H9 (cell line): ENCODE results near the gene MCM3AP. TPM values are rescaled to one million over a fixed set of nuclear protein-coding genes. Genes with fewer than 3 reads are reported as not detected.
A peak's percentile ranks its signal among the peaks of the same experiment; 100 is the strongest.

Experiments used
- DNase-seq: peaks from one replicate; pipeline ENCODE4 v3.0.0-alpha.2; 2017
- H2AFZ ChIP-seq: one replicate; pipeline ENCODE4 v1.6.1; 2013; ENCODE audit warnings: mild to moderate bottlenecking, low read length, control low read depth, moderate library complexity
- H2AK5ac ChIP-seq: 2 replicates; pipeline ENCODE4 v1.6.1; 2013; ENCODE audit warnings: low read length, control low read depth, mixed read lengths; ENCODE audit not compliant: insufficient read length
- H2BK120ac ChIP-seq: one replicate; pipeline ENCODE4 v1.6.1; 2013; ENCODE audit warnings: low read depth, mild to moderate bottlenecking, low read length, control low read depth, inconsistent platforms; ENCODE audit not compliant: poor library complexity, severe bottlenecking
- H2BK12ac ChIP-seq: 2 replicates; pipeline ENCODE4 v1.6.1; 2013; ENCODE audit warnings: low read length, control low read depth, mixed read lengths, low read depth; ENCODE audit not compliant: insufficient read length
- H2BK15ac ChIP-seq: 2 replicates; pipeline ENCODE4 v1.6.1; 2013; ENCODE audit warnings: low read depth, low read length, control low read depth
- H2BK20ac ChIP-seq: one replicate; pipeline ENCODE4 v1.6.1; 2013; ENCODE audit warnings: low read depth, mild to moderate bottlenecking, low read length, control low read depth, inconsistent platforms; ENCODE audit not compliant: poor library complexity, severe bottlenecking
- H2BK5ac ChIP-seq: 2 replicates; pipeline ENCODE4 v1.6.1; 2013; ENCODE audit warnings: low read length, control low read depth, mixed read lengths; ENCODE audit not compliant: insufficient read length
- H3K14ac ChIP-seq: 2 replicates; pipeline ENCODE4 v1.6.1; 2013; ENCODE audit warnings: low read length, control low read depth; ENCODE audit not compliant: insufficient read depth
- H3K18ac ChIP-seq: 2 replicates; pipeline ENCODE4 v1.6.1; 2013; ENCODE audit warnings: low read depth, mild to moderate bottlenecking, mixed read lengths, low read length, control low read depth; ENCODE audit not compliant: insufficient read length
- H3K23ac ChIP-seq: 2 replicates; pipeline ENCODE4 v1.6.1; 2013; ENCODE audit warnings: low read length, control low read depth, mixed read lengths, low read depth; ENCODE audit not compliant: insufficient read length
- H3K23me2 ChIP-seq: 2 replicates; pipeline ENCODE4 v1.6.1; 2013; ENCODE audit warnings: low read depth, mild to moderate bottlenecking, mixed read lengths, low read length, control low read depth; ENCODE audit not compliant: insufficient read length, poor library complexity, severe bottlenecking
- H3K27ac ChIP-seq: 2 replicates; pipeline ENCODE4 v1.5.1; 2013; ENCODE audit warnings: low read length, control low read depth, mixed read lengths, low read depth; ENCODE audit not compliant: insufficient read length
- H3K27me3 ChIP-seq: 2 replicates; pipeline ENCODE4 v1.6.1; 2013; ENCODE audit warnings: low read length, control low read depth, inconsistent platforms; ENCODE audit not compliant: insufficient read depth
- H3K4ac ChIP-seq: 2 replicates; pipeline ENCODE4 v1.6.1; 2013; ENCODE audit warnings: low read depth, mild to moderate bottlenecking, control low read depth, inconsistent platforms, low read length, moderate library complexity
- H3K4me1 ChIP-seq: 2 replicates; pipeline ENCODE4 v1.6.1; 2013; ENCODE audit warnings: low read length, control low read depth, inconsistent platforms; ENCODE audit not compliant: insufficient read depth
- H3K4me2 ChIP-seq: 2 replicates; pipeline ENCODE4 v1.6.1; 2013; ENCODE audit warnings: low read length, control low read depth, mixed read lengths; ENCODE audit not compliant: insufficient read length, insufficient read depth
- H3K56ac ChIP-seq: 2 replicates; pipeline ENCODE4 v1.6.1; 2013; ENCODE audit warnings: low read depth, mild to moderate bottlenecking, mixed read lengths, low read length, control low read depth; ENCODE audit not compliant: insufficient read length
- H3K79me1 ChIP-seq: 2 replicates; pipeline ENCODE4 v1.6.1; 2013; ENCODE audit warnings: low read depth, mild to moderate bottlenecking, moderate library complexity, low read length, control low read depth, inconsistent platforms; ENCODE audit not compliant: insufficient read depth, poor library complexity, severe bottlenecking
- H3K79me2 ChIP-seq: 2 replicates; pipeline ENCODE4 v1.6.1; 2013; ENCODE audit warnings: low read length, control low read depth, inconsistent platforms; ENCODE audit not compliant: insufficient read depth
- H3K9ac ChIP-seq: 2 replicates; pipeline ENCODE4 v1.6.1; 2013; ENCODE audit warnings: low read length, control low read depth, mixed read lengths; ENCODE audit not compliant: insufficient read length; ENCODE audit errors: extremely low read depth
- H3K9me3 ChIP-seq: one replicate; pipeline ENCODE4 v1.6.1; 2013; ENCODE audit warnings: low read depth, low read length, inconsistent platforms; ENCODE audit not compliant: control insufficient read depth
- H3T11ph ChIP-seq: one replicate; pipeline ENCODE4 v1.6.1; 2013; ENCODE audit warnings: mild to moderate bottlenecking, low read length, control low read depth, inconsistent platforms
- H4K20me1 ChIP-seq: one replicate; pipeline ENCODE4 v1.6.1; 2013; ENCODE audit not compliant: control insufficient read depth, insufficient read length, insufficient read depth
- H4K5ac ChIP-seq: 2 replicates; pipeline ENCODE4 v1.6.1; 2013; ENCODE audit warnings: low read depth, mild to moderate bottlenecking, mixed read lengths, low read length, control low read depth; ENCODE audit not compliant: insufficient read length
- H4K8ac ChIP-seq: replicated peaks from 2 replicates; pipeline ENCODE4 v1.6.1; 2013; ENCODE audit warnings: low read length, control low read depth, mixed read lengths, low read depth; ENCODE audit not compliant: insufficient read length
- H4K91ac ChIP-seq: 2 replicates; pipeline ENCODE4 v1.6.1; 2013; ENCODE audit warnings: low read depth, mild to moderate bottlenecking, moderate library complexity, mixed read lengths, low read length, control low read depth; ENCODE audit not compliant: insufficient read length
- H3K27ac Mint-ChIP-seq, 3 experiments: 2 replicates in 2 of 3; 3 replicates in 1 of 3; pipeline ENCODE4 v1.8.0; 2020 to 2021; ENCODE audit warnings: mixed read lengths in 3 of 3, mild to moderate bottlenecking in 1 of 3, moderate library complexity in 1 of 3
- H3K27me3 Mint-ChIP-seq: 2 replicates; pipeline ENCODE4 v1.8.0; 2021; ENCODE audit warnings: low read depth, mild to moderate bottlenecking, moderate library complexity, mixed read lengths
- H3K36me3 Mint-ChIP-seq, 3 experiments: 2 replicates in 2 of 3; 3 replicates in 1 of 3; pipeline ENCODE4 v1.8.0; 2020 to 2021; ENCODE audit warnings: low read depth in 3 of 3, mixed read lengths in 3 of 3; ENCODE audit not compliant: insufficient read depth in 1 of 3
- H3K4me1 Mint-ChIP-seq, 2 experiments: 2 replicates each; pipeline ENCODE4 v1.8.0; 2020; ENCODE audit warnings: mixed read lengths in 2 of 2
- H3K4me3 Mint-ChIP-seq, 2 experiments: 2 replicates in 1 of 2; 3 replicates in 1 of 2; pipeline ENCODE4 v1.8.0; 2020 to 2021; ENCODE audit warnings: mild to moderate bottlenecking in 2 of 2, mixed read lengths in 2 of 2, moderate library complexity in 1 of 2
- H3K9me3 Mint-ChIP-seq, 2 experiments: 2 replicates in 1 of 2; 3 replicates in 1 of 2; pipeline ENCODE4 v1.8.0; 2020; ENCODE audit warnings: mild to moderate bottlenecking in 2 of 2, mixed read lengths in 2 of 2, moderate library complexity in 1 of 2
- WGBS: extraction: QIAGEN DNeasy Blood & Tissue Kit; methylation state at CpG from one replicate; pipeline ENCODE4 v1.1.7; 2013; ENCODE audit warnings: missing lambda C conversion rate, low lambda C conversion rate, mixed read lengths; ENCODE audit not compliant: insufficient read length; ENCODE audit errors: extremely low coverage; 5-methylcytosine and 5-hydroxymethylcytosine counted together
- total RNA-seq: library from RNA; stranded (reverse); gene quantifications from 2 replicates; pipeline ENCODE4 v1.2.1, GENCODE V29; 2021
- TF ChIP-seq, protein P1 (sequence below): fragments of 200-600 bp; sonication (generic); conservative IDR thresholded peaks from 3 replicates; pipeline ENCODE4 v1.8.0; 2021; ENCODE audit warnings: antibody characterized with exemption, mild to moderate bottlenecking

The MCM3AP gene
- total RNA-seq, 1 experiment from 2014 or later = 124 TPM

DNA sequence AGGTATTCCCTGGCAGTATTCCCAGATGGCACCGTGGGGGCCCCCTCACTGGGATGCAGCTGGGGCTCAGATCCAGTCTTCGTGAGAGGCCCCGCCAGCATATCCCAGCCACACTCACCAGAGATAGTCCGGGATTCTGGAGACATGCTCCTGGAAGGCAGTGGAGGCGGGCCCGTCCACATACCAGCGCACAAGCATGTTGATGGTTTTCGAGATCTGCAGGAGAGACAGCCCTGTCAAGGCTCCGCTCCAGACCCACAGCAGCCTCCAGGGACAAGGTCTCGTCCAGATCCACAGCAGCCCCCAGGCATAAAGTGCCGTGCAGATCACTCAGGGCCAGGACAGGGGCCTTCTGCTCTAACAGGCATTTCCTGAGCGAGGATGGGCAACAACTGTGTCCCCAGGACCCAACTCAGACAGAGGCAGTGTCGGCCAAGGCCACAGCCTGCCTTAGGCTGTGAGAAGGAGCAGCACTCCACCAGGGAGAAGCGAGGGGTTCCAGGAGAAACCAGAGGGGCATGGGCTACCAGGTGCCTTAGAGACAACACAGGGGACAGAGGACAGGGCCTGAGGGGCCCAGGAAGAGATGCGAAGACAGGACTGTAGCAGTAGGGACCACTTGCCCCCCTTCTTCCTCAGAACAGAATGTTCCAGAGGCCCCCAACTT, 71.7 kb downstream of the MCM3AP start:
- Histone ChIP-seq H2AFZ (no peak overlapping the region), H3K79me1 (no peaks in the 10 kb centered on the region), H3K23ac (no peak overlapping the region), H4K91ac (no peak overlapping the region), H3K27ac (no peak overlapping the region), H3T11ph (no peak overlapping the region), H3K4me1 (no peaks in the 10 kb centered on the region), H3K18ac (no peak overlapping the region), H4K5ac (no peak overlapping the region), H2AK5ac (no peak overlapping the region), H3K79me2 (no peaks in the 10 kb centered on the region; the same call in 1 of the 2 replicates), H3K9ac (no peak overlapping the region), H3K56ac (no peak overlapping the region), H3K9me3 (no peaks in the 10 kb centered on the region), H2BK20ac (no peak overlapping the region), H2BK12ac (no peak overlapping the region), H3K23me2 (no peaks in the 10 kb centered on the region), H4K8ac (no peak overlapping the region), H2BK5ac (no peak overlapping the region), H2BK15ac (no peak overlapping the region), H3K4ac (no peak overlapping the region), H4K20me1 (no peaks in the 10 kb centered on the region), H3K27me3 (no peaks in the 10 kb centered on the region), H2BK120ac (no peak overlapping the region), H3K14ac (no peak overlapping the region), H3K4me2 (no peak overlapping the region)
- no peaks in the 10 kb centered on the region for H3K4me1 Mint-ChIP-seq
- H3K9me3 Mint-ChIP-seq = no peaks in the 10 kb centered on the region
- H3K36me3 Mint-ChIP-seq = peaks cover 12 to 33% (median 31%) of the 10 kb centered on the region in 3 experiments
- peak overlapping the region in 2 of 3 experiments; percentile 34 to 53; a peak in 3 of 7 replicates for H3K27ac Mint-ChIP-seq
- no peak overlapping the region for H3K4me3 Mint-ChIP-seq
- TF ChIP-seq, protein P1, sequence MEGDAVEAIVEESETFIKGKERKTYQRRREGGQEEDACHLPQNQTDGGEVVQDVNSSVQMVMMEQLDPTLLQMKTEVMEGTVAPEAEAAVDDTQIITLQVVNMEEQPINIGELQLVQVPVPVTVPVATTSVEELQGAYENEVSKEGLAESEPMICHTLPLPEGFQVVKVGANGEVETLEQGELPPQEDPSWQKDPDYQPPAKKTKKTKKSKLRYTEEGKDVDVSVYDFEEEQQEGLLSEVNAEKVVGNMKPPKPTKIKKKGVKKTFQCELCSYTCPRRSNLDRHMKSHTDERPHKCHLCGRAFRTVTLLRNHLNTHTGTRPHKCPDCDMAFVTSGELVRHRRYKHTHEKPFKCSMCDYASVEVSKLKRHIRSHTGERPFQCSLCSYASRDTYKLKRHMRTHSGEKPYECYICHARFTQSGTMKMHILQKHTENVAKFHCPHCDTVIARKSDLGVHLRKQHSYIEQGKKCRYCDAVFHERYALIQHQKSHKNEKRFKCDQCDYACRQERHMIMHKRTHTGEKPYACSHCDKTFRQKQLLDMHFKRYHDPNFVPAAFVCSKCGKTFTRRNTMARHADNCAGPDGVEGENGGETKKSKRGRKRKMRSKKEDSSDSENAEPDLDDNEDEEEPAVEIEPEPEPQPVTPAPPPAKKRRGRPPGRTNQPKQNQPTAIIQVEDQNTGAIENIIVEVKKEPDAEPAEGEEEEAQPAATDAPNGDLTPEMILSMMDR = no peak
- no CpG with 5 or more reads among the region's 15 CpGs for WGBS
- no peak for DNase-seq
- H3K27me3 Mint-ChIP-seq = no peaks in the 10 kb centered on the region
